GM12891 (cell line): ENCODE results near the gene HBG2.

ENCODE experiments used
- POLR2A ChIP-seq: IDR thresholded peaks from 2 replicates; pipeline ENCODE4 v1.6.1; 2011; ENCODE audit warnings: low read depth, low read length, control low read depth
- SPI1 ChIP-seq: IDR thresholded peaks from 2 replicates; pipeline ENCODE4 v1.6.1; 2011; ENCODE audit warnings: low read depth, low read length, control low read depth

- TF ChIP-seq POLR2A, result no peak
- TF ChIP-seq SPI1, result no peak
Measured at GRCh38 chr11:5232176-5232575, 22.4 kb downstream of the HBG2 start.
